SU-DHL-6 (cell line): ENCODE measurements around the gene C21orf58.

ENCODE experiments used
- EZH2phosphoT487 ChIP-seq: fragments of 200-600 bp; sonication (generic), shearing (Covaris generic); conservative IDR thresholded peaks from 2 replicates; pipeline ENCODE4 v1.6.1; 2018; ENCODE audit warnings: mild to moderate bottlenecking, antibody characterized with exemption, low read length, moderate library complexity, mixed read lengths
- TF ChIP-seq, protein P1 (sequence below): fragments of 200-600 bp; sonication (generic); IDR thresholded peaks from one replicate; pipeline ENCODE4 v1.5.1; 2017; ENCODE audit warnings: antibody characterized with exemption, mild to moderate bottlenecking, low read length, moderate library complexity; ENCODE audit not compliant: insufficient read depth, poor library complexity, severe bottlenecking

DNA sequence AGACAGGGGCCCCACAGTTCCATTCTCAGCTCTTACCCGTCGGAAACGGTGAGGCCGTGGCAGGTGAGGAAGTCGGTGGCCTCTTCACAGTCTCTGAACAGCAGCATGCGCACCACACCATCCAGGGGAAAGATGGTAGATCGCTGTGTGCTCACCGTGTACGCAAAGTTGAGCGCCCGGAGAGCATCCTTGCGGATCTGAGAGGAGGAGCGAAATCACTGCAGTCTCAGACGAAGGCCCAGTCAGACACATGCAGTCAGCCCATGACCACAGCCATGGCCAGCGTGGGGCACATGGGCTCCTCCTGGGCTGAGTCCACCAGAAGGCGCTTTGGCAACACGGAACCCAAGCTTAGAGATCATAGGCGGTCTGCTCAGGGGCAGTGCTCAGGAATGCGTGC lies 56.7 kb downstream of the C21orf58 start:
- TF ChIP-seq, protein P1, sequence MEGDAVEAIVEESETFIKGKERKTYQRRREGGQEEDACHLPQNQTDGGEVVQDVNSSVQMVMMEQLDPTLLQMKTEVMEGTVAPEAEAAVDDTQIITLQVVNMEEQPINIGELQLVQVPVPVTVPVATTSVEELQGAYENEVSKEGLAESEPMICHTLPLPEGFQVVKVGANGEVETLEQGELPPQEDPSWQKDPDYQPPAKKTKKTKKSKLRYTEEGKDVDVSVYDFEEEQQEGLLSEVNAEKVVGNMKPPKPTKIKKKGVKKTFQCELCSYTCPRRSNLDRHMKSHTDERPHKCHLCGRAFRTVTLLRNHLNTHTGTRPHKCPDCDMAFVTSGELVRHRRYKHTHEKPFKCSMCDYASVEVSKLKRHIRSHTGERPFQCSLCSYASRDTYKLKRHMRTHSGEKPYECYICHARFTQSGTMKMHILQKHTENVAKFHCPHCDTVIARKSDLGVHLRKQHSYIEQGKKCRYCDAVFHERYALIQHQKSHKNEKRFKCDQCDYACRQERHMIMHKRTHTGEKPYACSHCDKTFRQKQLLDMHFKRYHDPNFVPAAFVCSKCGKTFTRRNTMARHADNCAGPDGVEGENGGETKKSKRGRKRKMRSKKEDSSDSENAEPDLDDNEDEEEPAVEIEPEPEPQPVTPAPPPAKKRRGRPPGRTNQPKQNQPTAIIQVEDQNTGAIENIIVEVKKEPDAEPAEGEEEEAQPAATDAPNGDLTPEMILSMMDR = no peak
- no peak for TF ChIP-seq EZH2phosphoT487
